Gastroesophageal sphincter (tissue), 4 donors: ENCODE measurements around the gene ZCCHC10. TPM values are rescaled to one million over a fixed set of nuclear protein-coding genes. Genes with fewer than 3 reads are reported as not detected.

Source experiments
- ATAC-seq: fragments of 150-250 bp; one replicate; pipeline ENCODE4 v1.9.1; 2016; ENCODE audit warnings: mild to moderate bottlenecking, moderate library complexity
- H3K27ac ChIP-seq, 4 donors: fragments of 200-600 bp; sonication (generic) in 3 of 4; 1 replicate in 3 of 4; 2 replicates in 1 of 4; pipeline ENCODE4 v1.5.1; 2016 to 2019
- H3K27me3 ChIP-seq: fragments of 200-600 bp; sonication (generic); one replicate; pipeline ENCODE4 v1.5.1; 2019
- H3K36me3 ChIP-seq, 2 donors: fragments of 200-600 bp; sonication (generic); one replicate each; pipeline ENCODE4 v1.5.1; 2019; ENCODE audit warnings: control low read depth in 1 of 2
- H3K4me1 ChIP-seq, 3 donors: fragments of 200-600 bp; sonication (generic); 1 replicate in 2 of 3; 2 replicates in 1 of 3; pipeline ENCODE4 v1.5.1; 2016 to 2019; ENCODE audit warnings: control low read depth in 2 of 3
- H3K4me3 ChIP-seq, 2 donors: fragments of 200-600 bp; sonication (generic); one replicate each; pipeline ENCODE4 v1.5.1; 2019; ENCODE audit warnings: mild to moderate bottlenecking in 1 of 2, moderate library complexity in 1 of 2
- H3K9me3 ChIP-seq, 3 donors: fragments of 200-600 bp; sonication (generic); one replicate each; pipeline ENCODE4 v1.5.1; 2017 to 2019; ENCODE audit warnings: control low read depth in 2 of 3
- CTCF ChIP-seq, 4 experiments: fragments of 200-600 bp in 2 of 4; fragments of 450-650 bp in 2 of 4; sonication (generic) in 1 of 4; IDR thresholded peaks; one replicate each; pipeline ENCODE4 v1.5.1; 2017 to 2019; ENCODE audit warnings: antibody characterized with exemption in 4 of 4, mild to moderate bottlenecking in 2 of 4, moderate library complexity in 2 of 4
- EP300 ChIP-seq: sonication (generic); formaldehyde crosslinking; IDR thresholded peaks from one replicate; pipeline ENCODE4 v1.6.1; 2017; ENCODE audit warnings: antibody characterized with exemption, mild to moderate bottlenecking
- POLR2A ChIP-seq, 2 donors: fragments of 450-650 bp; IDR thresholded peaks; one replicate each; pipeline ENCODE4 v1.6.1; 2017; ENCODE audit warnings: antibody characterized with exemption in 2 of 2, mild to moderate bottlenecking in 2 of 2, moderate library complexity in 1 of 2
- POLR2AphosphoS5 ChIP-seq: sonication (generic); formaldehyde crosslinking; IDR thresholded peaks from one replicate; pipeline ENCODE4 v1.6.1; 2017; ENCODE audit warnings: antibody characterized with exemption
- WGBS, 2 donors: methylation state at CpG; one replicate each; pipeline ENCODE4 v1.1.5; 2018; ENCODE audit warnings: low coverage in 1 of 2; 5-methylcytosine and 5-hydroxymethylcytosine counted together
- total RNA-seq, 4 donors: library from RNA; depleted of rRNA; stranded (reverse); fragments of >200 nt; gene quantifications; one replicate each; pipeline ENCODE4 v1.1.0, GENCODE V29; 2016

Gene ZCCHC10
- total RNA-seq, 4 donors from 2014 or later = 12.5 to 15.7 (median 13.5) TPM

- Histone ChIP-seq H3K4me1 (peaks cover 0 to 19% (median 0%) of the 10 kb centered on the region in 3 donors), H3K36me3 (peaks cover 0 to 55% of the 10 kb centered on the region in 2 donors), H3K9me3 (no peaks in the 10 kb centered on the region), H3K27ac (no peak overlapping the region), H3K4me3 (no peak overlapping the region), H3K27me3 (no peaks in the 10 kb centered on the region)
- WGBS, 2 donors = 56 to 100% methylated on average over 1 of the region's 1 CpG
- no peak for TF ChIP-seq POLR2A (IDR thresholded peaks at IDR 0.05)
- no peak for TF ChIP-seq POLR2AphosphoS5
- TF ChIP-seq EP300 = no peak
- TF ChIP-seq CTCF (IDR thresholded peaks at IDR 0.05) = no peak
- no peak for ATAC-seq
Observed at GRCh38 chr5:133065471-133065870, 39.1 kb upstream of the ZCCHC10 start.

- H3K27ac ChIP-seq = no peak overlapping the region
- no peak for TF ChIP-seq POLR2AphosphoS5
- TF ChIP-seq POLR2A (IDR thresholded peaks at IDR 0.05) = no peak
- no peak for TF ChIP-seq CTCF (IDR thresholded peaks at IDR 0.05)
- no peak for TF ChIP-seq EP300
- WGBS, 2 donors = 74 to 80% methylated on average over 4 to 7 of the region's 10 CpGs
- H3K9me3 ChIP-seq = no peaks in the 10 kb centered on the region
- H3K27me3 ChIP-seq = no peaks in the 10 kb centered on the region
- peaks cover 0 to 40% of the 10 kb centered on the region in 2 donors for H3K36me3 ChIP-seq
- ATAC-seq = no peak
- H3K4me3 ChIP-seq = no peak overlapping the region
- peaks cover 0 to 21% (median 0%) of the 10 kb centered on the region in 3 donors for H3K4me1 ChIP-seq
Observed at GRCh38 chr5:133063965-133064364, 37.6 kb upstream of the ZCCHC10 start.

- Histone ChIP-seq H3K27ac (no peak overlapping the region), H3K36me3 (peaks cover 0 to 24% of the 10 kb centered on the region in 2 donors), H3K4me1 (peaks cover 0 to 38% (median 0%) of the 10 kb centered on the region in 3 donors), H3K4me3 (no peak overlapping the region), H3K27me3 (no peaks in the 10 kb centered on the region), H3K9me3 (no peaks in the 10 kb centered on the region)
- TF ChIP-seq CTCF (IDR thresholded peaks at IDR 0.05) (no peak), POLR2AphosphoS5 (no peak), POLR2A (IDR thresholded peaks at IDR 0.05) (no peak), EP300 (no peak)
- 64 to 90% methylated on average over 1 of the region's 1 CpG for WGBS, 2 donors
- no peak for ATAC-seq
Observed at GRCh38 chr5:133062276-133062675, 35.9 kb upstream of the ZCCHC10 start.

GRCh38 chr5:133059621-133060020 lies 33.3 kb upstream of the ZCCHC10 start:
- 63 to 75% methylated on average over 2 to 3 of the region's 3 CpGs for WGBS, 2 donors

More at GRCh38 chr5:133059621-133060020, 33.3 kb upstream of the ZCCHC10 start:
- Histone ChIP-seq H3K9me3 (no peaks in the 10 kb centered on the region), H3K4me3 (no peak overlapping the region), H3K27me3 (no peaks in the 10 kb centered on the region), H3K27ac (no peak overlapping the region), H3K36me3 (no peaks in the 10 kb centered on the region), H3K4me1 (peaks cover 0 to 55% (median 0%) of the 10 kb centered on the region in 3 donors)
- TF ChIP-seq POLR2A (IDR thresholded peaks at IDR 0.05) (no peak), CTCF (IDR thresholded peaks at IDR 0.05) (no peak), POLR2AphosphoS5 (no peak), EP300 (no peak)
- ATAC-seq = no peak
